Skeletal muscle tissue (tissue), 5 donors: ENCODE data around the gene RARRES1. TPM values are rescaled to one million over a fixed set of nuclear protein-coding genes. Genes with fewer than 3 reads are reported as not detected.

Source experiments
- H3K27ac ChIP-seq: one replicate; pipeline ENCODE4 v1.7.0; 2013; ENCODE audit warnings: mild to moderate bottlenecking, low read depth, low read length, inconsistent platforms
- H3K27me3 ChIP-seq, 3 donors: one replicate each; pipeline ENCODE4 v1.7.0; 2013; ENCODE audit warnings: low read length in 3 of 3; ENCODE audit not compliant: control insufficient read depth in 3 of 3, insufficient read depth in 3 of 3
- H3K36me3 ChIP-seq, 3 donors: one replicate each; pipeline ENCODE4 v1.7.0; 2013; ENCODE audit warnings: low read length in 3 of 3; ENCODE audit not compliant: control insufficient read depth in 3 of 3, insufficient read depth in 3 of 3
- H3K4me1 ChIP-seq, 3 donors: one replicate each; pipeline ENCODE4 v1.7.0; 2013; ENCODE audit warnings: low read length in 3 of 3, mild to moderate bottlenecking in 3 of 3; ENCODE audit not compliant: control insufficient read depth in 3 of 3, insufficient read depth in 3 of 3
- H3K4me3 ChIP-seq, 3 donors: one replicate each; pipeline ENCODE4 v1.7.0; 2013; ENCODE audit warnings: low read length in 3 of 3
- H3K9ac ChIP-seq, 3 donors: one replicate each; pipeline ENCODE4 v1.7.0; 2013; ENCODE audit warnings: low read length in 3 of 3, mild to moderate bottlenecking in 3 of 3, moderate library complexity in 2 of 3, low read depth in 1 of 3
- H3K9me3 ChIP-seq, 3 donors: one replicate each; pipeline ENCODE4 v1.7.0; 2013; ENCODE audit warnings: low read length in 3 of 3; ENCODE audit not compliant: control insufficient read depth in 3 of 3
- small RNA-seq: library from RNA; depleted of rRNA; stranded (forward); fragments of <200 nt; gene quantifications from one replicate; pipeline ENCODE3, GENCODE V24; 2014
- total RNA-seq: library from RNA; depleted of rRNA; stranded (reverse); fragments of >200 nt; gene quantifications from one replicate; pipeline ENCODE4 v1.2.3, GENCODE V29; 2014
- donor health status: Osteomylitis.

Gene RARRES1
- total RNA-seq, 1 donor from 2014 or later = 1.6 TPM

GRCh38 chr3:158659454-158660237 lies 72.6 kb downstream of the RARRES1 start:
- Histone ChIP-seq H3K27me3 (no peaks in the 10 kb centered on the region), H3K27ac (no peak overlapping the region), H3K9me3 (no peaks in the 10 kb centered on the region), H3K36me3 (peaks cover 17 to 58% (median 53%) of the 10 kb centered on the region in 3 donors), H3K4me3 (no peak overlapping the region), H3K9ac (no peak overlapping the region), H3K4me1 (peaks cover 0 to 3% (median 0%) of the 10 kb centered on the region in 3 donors)

DNA sequence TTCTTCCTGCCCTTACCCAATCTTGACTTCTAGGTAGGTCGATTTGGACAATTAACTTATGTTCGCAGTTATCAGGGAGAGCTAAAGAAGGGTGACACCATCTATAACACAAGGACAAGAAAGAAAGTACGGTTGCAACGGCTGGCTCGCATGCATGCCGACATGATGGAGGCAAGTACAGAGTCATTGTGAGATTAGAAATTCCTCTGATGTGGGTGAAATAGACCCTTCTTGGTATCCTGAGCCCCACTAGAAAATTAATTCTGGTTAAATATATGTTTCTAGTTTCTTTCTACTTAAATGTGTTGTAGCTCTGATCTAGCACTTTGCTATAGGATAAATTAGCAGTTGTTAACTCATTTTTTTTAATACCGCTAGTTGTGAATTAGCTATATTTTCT lies 73.4 kb downstream of the RARRES1 start:
- no peak overlapping the region for H3K27ac ChIP-seq
- no peak overlapping the region for H3K4me3 ChIP-seq
- no peaks in the 10 kb centered on the region for H3K27me3 ChIP-seq
- peaks cover 17 to 60% (median 49%) of the 10 kb centered on the region in 3 donors for H3K36me3 ChIP-seq
- H3K9ac ChIP-seq = no peak overlapping the region
- H3K9me3 ChIP-seq = no peaks in the 10 kb centered on the region
- peaks cover 0 to 3% (median 0%) of the 10 kb centered on the region in 3 donors for H3K4me1 ChIP-seq

DNA sequence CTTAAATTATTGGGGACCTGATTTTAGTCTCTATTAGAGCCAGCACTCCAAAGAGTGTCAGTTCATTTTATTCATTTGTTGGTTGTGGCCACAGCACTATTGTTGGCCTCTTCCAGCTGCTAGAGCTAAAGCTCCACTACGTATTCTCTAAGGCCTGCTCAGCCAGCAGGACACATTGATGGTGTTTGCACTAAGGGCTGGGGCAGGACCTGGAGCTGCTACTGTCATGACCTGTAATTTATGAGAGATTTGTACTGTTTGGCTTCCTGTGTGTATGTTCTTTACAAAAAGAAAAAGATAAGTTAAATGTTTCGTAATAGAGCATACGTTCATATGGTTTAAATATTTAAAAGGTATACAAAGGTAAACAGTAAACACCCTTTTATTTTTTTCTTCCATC lies 79.8 kb downstream of the RARRES1 start:
- Histone ChIP-seq H3K9ac (no peak overlapping the region), H3K36me3 (peaks cover 20 to 53% (median 49%) of the 10 kb centered on the region in 3 donors), H3K9me3 (no peaks in the 10 kb centered on the region), H3K4me1 (no peaks in the 10 kb centered on the region), H3K27ac (no peak overlapping the region), H3K27me3 (no peaks in the 10 kb centered on the region), H3K4me3 (no peak overlapping the region)

GRCh38 chr3:158651192-158651591 lies 81.1 kb downstream of the RARRES1 start:
- H3K36me3 ChIP-seq = peaks cover 19 to 59% (median 41%) of the 10 kb centered on the region in 3 donors
- peaks cover 0 to 5% (median 3%) of the 10 kb centered on the region in 3 donors for H3K4me1 ChIP-seq
- no peaks in the 10 kb centered on the region for H3K9me3 ChIP-seq
- no peak overlapping the region for H3K27ac ChIP-seq
- H3K4me3 ChIP-seq = no peak overlapping the region
- H3K27me3 ChIP-seq = no peaks in the 10 kb centered on the region
- H3K9ac ChIP-seq = no peak overlapping the region

DNA sequence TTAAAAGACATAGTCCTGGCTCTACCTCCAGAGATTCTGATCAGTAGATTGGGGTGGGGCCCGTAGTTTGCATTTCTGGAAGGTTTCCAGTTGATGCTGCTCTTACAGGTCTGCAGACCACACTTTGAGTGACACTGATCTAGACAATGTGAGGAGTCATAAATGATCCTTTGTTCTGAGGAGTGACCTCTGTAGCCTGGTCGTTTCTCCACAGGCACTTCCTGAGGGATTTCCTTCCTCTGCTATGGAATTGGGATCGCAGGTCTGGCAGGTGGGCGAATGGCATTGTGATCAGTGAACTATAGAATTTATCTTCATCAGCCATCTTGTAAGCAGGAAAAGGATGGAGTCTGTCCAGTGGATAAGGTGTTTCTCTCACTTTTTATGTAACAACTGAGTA lies 82.5 kb downstream of the RARRES1 start:
- Histone ChIP-seq H3K36me3 (peaks cover 16 to 52% (median 33%) of the 10 kb centered on the region in 3 donors), H3K4me3 (no peak overlapping the region), H3K27me3 (no peaks in the 10 kb centered on the region), H3K9me3 (no peaks in the 10 kb centered on the region), H3K4me1 (peaks cover 7 to 14% (median 10%) of the 10 kb centered on the region in 3 donors), H3K27ac (no peak overlapping the region), H3K9ac (no peak overlapping the region)

Small RNA genes within 50 kb of the gene (small RNA-seq; reads per million reads assigned to genes)
- gene AC080013.6 = not detected

Other genes with a start within 250 kb of the RARRES1 start
- gene MLF1, start 161.3 kb downstream of the RARRES1 start, total RNA-seq = 57.9 TPM
- gene GFM1, start 87.9 kb downstream of the RARRES1 start, total RNA-seq = 71.5 TPM
- gene LXN, start 59.8 kb downstream of the RARRES1 start, total RNA-seq = 15.7 TPM
- 49.1 TPM for gene MFSD1, start 69.6 kb upstream of the RARRES1 start, total RNA-seq